Neural cell (in vitro differentiated cells): ENCODE measurements around the gene CDK5RAP2. TPM values are rescaled to one million over a fixed set of nuclear protein-coding genes. Genes with fewer than 3 reads are reported as not detected.

Experiments used
- H2AFZ ChIP-seq: fragments of 200-600, 300-800 bp; sonication (generic), shearing (Covaris generic); 2 replicates; pipeline ENCODE4 v1.6.0; 2014; ENCODE audit warnings: low read depth, mild to moderate bottlenecking, antibody characterized with exemption, low read length, moderate library complexity
- H3F3A ChIP-seq: fragments of 200-600 bp; shearing (Covaris generic); 2 replicates; pipeline ENCODE4 v1.6.1; 2016; ENCODE audit warnings: mild to moderate bottlenecking, moderate library complexity, mixed read lengths, antibody characterized with exemption, low read length; ENCODE audit not compliant: insufficient read depth, poor library complexity, severe bottlenecking
- H3K27ac ChIP-seq: fragments of 200-600, 300-800 bp; sonication (generic), shearing (Covaris generic); 2 replicates; pipeline ENCODE4 v1.5.1; 2014; ENCODE audit warnings: mild to moderate bottlenecking, low read length, moderate library complexity
- H3K27me3 ChIP-seq: fragments of 300-800, 200-600 bp; sonication (generic), shearing (Covaris generic); 2 replicates; pipeline ENCODE4 v1.6.0; 2014; ENCODE audit warnings: mild to moderate bottlenecking, low read depth, low read length, moderate library complexity; ENCODE audit not compliant: insufficient read depth
- H3K36me3 ChIP-seq: fragments of 300-800, 200-600 bp; sonication (generic), shearing (Covaris generic); 2 replicates; pipeline ENCODE4 v1.5.1; 2014; ENCODE audit warnings: mild to moderate bottlenecking, antibody characterized with exemption, low read length, moderate library complexity; ENCODE audit not compliant: insufficient read depth
- H3K4me2 ChIP-seq: fragments of 300-800, 200-600 bp; sonication (generic), shearing (Covaris generic); 2 replicates; pipeline ENCODE4 v1.6.0; 2014; ENCODE audit warnings: mild to moderate bottlenecking, low read length
- H3K4me3 ChIP-seq: fragments of 300-800, 200-600 bp; sonication (generic), shearing (Covaris generic); 2 replicates; pipeline ENCODE4 v1.5.1; 2014; ENCODE audit warnings: mild to moderate bottlenecking, low read length, moderate library complexity
- H3K79me2 ChIP-seq: fragments of 200-600 bp; shearing (Covaris generic); replicated peaks from 2 replicates; pipeline ENCODE4 v1.6.0; 2014; ENCODE audit warnings: mild to moderate bottlenecking, low read length, moderate library complexity; ENCODE audit not compliant: insufficient read depth
- H3K9ac ChIP-seq: fragments of 300-800, 200-600 bp; sonication (generic), shearing (Covaris generic); 2 replicates; pipeline ENCODE4 v1.6.1; 2016; ENCODE audit warnings: mild to moderate bottlenecking, low read length, mixed read lengths
- H3K9me2 ChIP-seq: fragments of 200-600 bp; shearing (Covaris generic); 2 replicates; pipeline ENCODE4 v1.6.1; 2016; ENCODE audit warnings: mild to moderate bottlenecking, low read length, mixed read lengths; ENCODE audit not compliant: insufficient read depth
- H3K9me3 ChIP-seq: fragments of 200-600, 300-800 bp; sonication (generic), shearing (Covaris generic); 2 replicates; pipeline ENCODE4 v1.6.1; 2016; ENCODE audit warnings: mild to moderate bottlenecking, mixed run types, low read length, moderate library complexity, mixed read lengths
- H4K20me1 ChIP-seq: fragments of 200-600 bp; shearing (Covaris generic); 2 replicates; pipeline ENCODE4 v1.6.1; 2016; ENCODE audit warnings: mild to moderate bottlenecking, mixed run types; ENCODE audit not compliant: insufficient read depth
- CTCF ChIP-seq: fragments of 450-650 bp; IDR thresholded peaks from 2 replicates; pipeline ENCODE4 v1.5.1; 2014; ENCODE audit warnings: antibody characterized with exemption, mild to moderate bottlenecking, moderate library complexity; ENCODE audit not compliant: poor library complexity, severe bottlenecking
- EP300 ChIP-seq: fragments of 450-650 bp; conservative IDR thresholded peaks from 2 replicates; pipeline ENCODE4 v1.6.1; 2014; ENCODE audit warnings: antibody characterized with exemption, mild to moderate bottlenecking, moderate library complexity; ENCODE audit not compliant: poor library complexity, severe bottlenecking
- EZH2 ChIP-seq: fragments of 200-600, 300-800 bp; shearing (Covaris generic), sonication (generic); IDR thresholded peaks from 2 replicates; pipeline ENCODE4 v1.6.1; 2014; ENCODE audit warnings: antibody characterized with exemption, low read length, borderline replicate concordance, mild to moderate bottlenecking; ENCODE audit not compliant: insufficient read depth, poor library complexity, severe bottlenecking
- MXI1 ChIP-seq: fragments of 450-650 bp; conservative IDR thresholded peaks from 2 replicates; pipeline ENCODE4 v1.6.1; 2014; ENCODE audit warnings: antibody characterized with exemption, mild to moderate bottlenecking; ENCODE audit not compliant: poor library complexity, severe bottlenecking
- POLR2AphosphoS5 ChIP-seq: IDR thresholded peaks from 2 replicates; pipeline ENCODE4 v1.6.1; 2012
- RAD21 ChIP-seq: fragments of 450-650 bp; conservative IDR thresholded peaks from 2 replicates; pipeline ENCODE4 v1.6.1; 2014; ENCODE audit warnings: antibody characterized with exemption, mild to moderate bottlenecking, moderate library complexity
- SMC3 ChIP-seq: fragments of 450-650 bp; conservative IDR thresholded peaks from 2 replicates; pipeline ENCODE4 v1.6.1; 2014; ENCODE audit warnings: antibody characterized with exemption, mild to moderate bottlenecking, moderate library complexity; ENCODE audit not compliant: poor library complexity
- TAF1 ChIP-seq: IDR thresholded peaks from 2 replicates; pipeline ENCODE4 v1.6.1; 2012; ENCODE audit warnings: low read depth
- polyA plus RNA-seq: library from polyadenylated mRNA; depleted of rRNA; stranded (reverse); fragments of >200 nt; gene quantifications from 2 replicates; pipeline ENCODE4 v1.2.3, GENCODE V29; 2014
- TF ChIP-seq, protein P1 (sequence below): IDR thresholded peaks from 2 replicates; pipeline ENCODE4 v1.6.1; 2012; ENCODE audit warnings: borderline replicate concordance

The CDK5RAP2 gene
- polyA plus RNA-seq, 1 donor from 2014 or later: 43.3 TPM

DNA sequence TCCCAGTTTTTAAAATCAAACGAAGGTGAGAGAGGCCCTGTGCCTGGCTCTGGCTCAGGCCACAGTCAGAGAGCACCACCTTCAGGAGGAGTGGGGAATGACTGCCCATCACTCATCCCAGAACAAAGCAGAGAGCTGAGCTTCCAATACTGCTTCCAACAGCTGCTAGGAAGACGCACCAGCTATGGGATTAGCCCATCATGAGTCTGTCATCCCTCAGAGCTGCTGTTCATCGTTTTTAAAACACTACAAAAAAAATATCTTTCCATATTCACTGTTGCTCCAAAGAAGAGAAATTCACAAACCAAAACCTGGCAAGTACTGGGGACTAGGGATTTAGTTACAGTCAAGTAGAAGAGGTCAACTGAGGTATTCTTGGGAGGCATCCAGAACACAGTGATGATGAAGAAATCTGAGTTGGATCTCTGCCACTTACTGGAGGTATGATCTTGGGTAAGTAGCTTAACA, 102.4 kb downstream of the CDK5RAP2 start:
- H2AFZ ChIP-seq: no peak overlapping the region
- no peaks in the 10 kb centered on the region for H3K36me3 ChIP-seq
- no peaks in the 10 kb centered on the region for H3F3A ChIP-seq
- no peak overlapping the region for H3K27ac ChIP-seq
- H3K9me3 ChIP-seq: no peaks in the 10 kb centered on the region
- H3K79me2 ChIP-seq: no peaks in the 10 kb centered on the region
- H3K4me2 ChIP-seq: no peak overlapping the region
- TF ChIP-seq CTCF (peak; percentile 93), RAD21 (peak; percentile 93), SMC3 (peak; percentile 82), TAF1 (no peak)
- TF ChIP-seq, protein P1, sequence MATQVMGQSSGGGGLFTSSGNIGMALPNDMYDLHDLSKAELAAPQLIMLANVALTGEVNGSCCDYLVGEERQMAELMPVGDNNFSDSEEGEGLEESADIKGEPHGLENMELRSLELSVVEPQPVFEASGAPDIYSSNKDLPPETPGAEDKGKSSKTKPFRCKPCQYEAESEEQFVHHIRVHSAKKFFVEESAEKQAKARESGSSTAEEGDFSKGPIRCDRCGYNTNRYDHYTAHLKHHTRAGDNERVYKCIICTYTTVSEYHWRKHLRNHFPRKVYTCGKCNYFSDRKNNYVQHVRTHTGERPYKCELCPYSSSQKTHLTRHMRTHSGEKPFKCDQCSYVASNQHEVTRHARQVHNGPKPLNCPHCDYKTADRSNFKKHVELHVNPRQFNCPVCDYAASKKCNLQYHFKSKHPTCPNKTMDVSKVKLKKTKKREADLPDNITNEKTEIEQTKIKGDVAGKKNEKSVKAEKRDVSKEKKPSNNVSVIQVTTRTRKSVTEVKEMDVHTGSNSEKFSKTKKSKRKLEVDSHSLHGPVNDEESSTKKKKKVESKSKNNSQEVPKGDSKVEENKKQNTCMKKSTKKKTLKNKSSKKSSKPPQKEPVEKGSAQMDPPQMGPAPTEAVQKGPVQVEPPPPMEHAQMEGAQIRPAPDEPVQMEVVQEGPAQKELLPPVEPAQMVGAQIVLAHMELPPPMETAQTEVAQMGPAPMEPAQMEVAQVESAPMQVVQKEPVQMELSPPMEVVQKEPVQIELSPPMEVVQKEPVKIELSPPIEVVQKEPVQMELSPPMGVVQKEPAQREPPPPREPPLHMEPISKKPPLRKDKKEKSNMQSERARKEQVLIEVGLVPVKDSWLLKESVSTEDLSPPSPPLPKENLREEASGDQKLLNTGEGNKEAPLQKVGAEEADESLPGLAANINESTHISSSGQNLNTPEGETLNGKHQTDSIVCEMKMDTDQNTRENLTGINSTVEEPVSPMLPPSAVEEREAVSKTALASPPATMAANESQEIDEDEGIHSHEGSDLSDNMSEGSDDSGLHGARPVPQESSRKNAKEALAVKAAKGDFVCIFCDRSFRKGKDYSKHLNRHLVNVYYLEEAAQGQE: no peak
- H4K20me1 ChIP-seq: no peaks in the 10 kb centered on the region
- no peaks in the 10 kb centered on the region for H3K27me3 ChIP-seq
- H3K4me3 ChIP-seq: no peak overlapping the region
- no peaks in the 10 kb centered on the region for H3K9me2 ChIP-seq
- no peak overlapping the region for H3K9ac ChIP-seq

GRCh38 chr9:120475341-120475740, 104.6 kb downstream of the CDK5RAP2 start:
- Histone ChIP-seq H4K20me1 (no peaks in the 10 kb centered on the region), H3K27me3 (no peaks in the 10 kb centered on the region), H3K4me3 (no peak overlapping the region), H3K9me3 (no peaks in the 10 kb centered on the region), H3K4me2 (no peak overlapping the region), H3K9me2 (no peaks in the 10 kb centered on the region), H3K27ac (no peak overlapping the region), H3K9ac (no peak overlapping the region), H2AFZ (no peak overlapping the region), H3K79me2 (no peaks in the 10 kb centered on the region), H3F3A (no peaks in the 10 kb centered on the region), H3K36me3 (no peaks in the 10 kb centered on the region)
- TF ChIP-seq POLR2AphosphoS5 (no peak), TAF1 (no peak), RAD21 (no peak), MXI1 (no peak), SMC3 (no peak), EP300 (no peak), EZH2 (no peak), CTCF (no peak)
- TF ChIP-seq, protein P1: no peak
